Liver (tissue), 9 donors: ENCODE measurements around the gene RLBP1. TPM values are rescaled to one million over a fixed set of nuclear protein-coding genes. Genes with fewer than 3 reads are reported as not detected.

Experiments used
- DNase-seq: peaks from one replicate; pipeline ENCODE4 v3.0.0-alpha.2; 2017; ENCODE audit warnings: low spot score
- H3K27ac ChIP-seq, 2 donors: one replicate each; pipeline ENCODE4 v1.7.0; 2013; ENCODE audit warnings: inconsistent platforms in 2 of 2, low read length in 2 of 2, control low read depth in 1 of 2, low read depth in 1 of 2, mild to moderate bottlenecking in 1 of 2
- H3K27me3 ChIP-seq, 4 donors: one replicate each; pipeline versions ENCODE4 v1.6.1 to v1.7.0; 2013; ENCODE audit warnings: low read length in 3 of 4, inconsistent platforms in 1 of 4, mild to moderate bottlenecking in 1 of 4, moderate library complexity in 1 of 4; ENCODE audit not compliant: control insufficient read depth in 4 of 4, insufficient read depth in 4 of 4
- H3K36me3 ChIP-seq, 4 donors: one replicate each; pipeline versions ENCODE4 v1.6.1 to v1.7.0; 2013; ENCODE audit warnings: low read length in 3 of 4, mild to moderate bottlenecking in 3 of 4, low read depth in 1 of 4, moderate library complexity in 1 of 4; ENCODE audit not compliant: control insufficient read depth in 4 of 4, insufficient read depth in 3 of 4
- H3K4me1 ChIP-seq, 4 donors: one replicate each; pipeline versions ENCODE4 v1.6.1 to v1.7.0; 2013; ENCODE audit warnings: low read length in 3 of 4, mild to moderate bottlenecking in 3 of 4, moderate library complexity in 1 of 4; ENCODE audit not compliant: control insufficient read depth in 4 of 4, insufficient read depth in 4 of 4
- H3K4me3 ChIP-seq, 3 donors: one replicate each; pipeline versions ENCODE4 v1.6.1 to v1.7.0; 2013; ENCODE audit warnings: low read length in 3 of 3, control low read depth in 1 of 3, low read depth in 1 of 3, mild to moderate bottlenecking in 1 of 3
- H3K9ac ChIP-seq, 2 donors: one replicate each; pipeline ENCODE4 v1.7.0; 2013; ENCODE audit warnings: low read length in 2 of 2, mild to moderate bottlenecking in 2 of 2, moderate library complexity in 2 of 2, control low read depth in 1 of 2, low read depth in 1 of 2
- H3K9me3 ChIP-seq, 4 donors: one replicate each; pipeline versions ENCODE4 v1.6.1 to v1.7.0; 2013; ENCODE audit warnings: low read length in 3 of 4; ENCODE audit not compliant: control insufficient read depth in 4 of 4
- CTCF ChIP-seq: fragments of 150-350 bp; IDR thresholded peaks from 2 replicates; pipeline ENCODE4 v1.5.1; 2017; ENCODE audit warnings: improper control_type of control experiment, low read depth, low read length; ENCODE audit not compliant: missing input control
- GABPA ChIP-seq, 2 donors: IDR thresholded peaks in 1 of 2; conservative IDR thresholded peaks in 1 of 2; 2 replicates each; pipeline ENCODE4 v1.6.1; 2016; ENCODE audit warnings: antibody characterized with exemption in 2 of 2, mild to moderate bottlenecking in 1 of 2, moderate library complexity in 1 of 2
- HNF4G ChIP-seq: IDR thresholded peaks from 2 replicates; pipeline ENCODE4 v1.6.1; 2016; ENCODE audit warnings: antibody characterized with exemption
- MAX ChIP-seq: IDR thresholded peaks from 2 replicates; pipeline ENCODE4 v1.6.1; 2016; ENCODE audit warnings: antibody characterized with exemption
- RAD21 ChIP-seq, 2 donors: IDR thresholded peaks; 2 replicates each; pipeline ENCODE4 v1.6.1; 2016; ENCODE audit warnings: antibody characterized with exemption in 2 of 2, mild to moderate bottlenecking in 2 of 2
- REST ChIP-seq: IDR thresholded peaks from 2 replicates; pipeline ENCODE4 v1.6.1; 2016; ENCODE audit warnings: antibody characterized with exemption, mild to moderate bottlenecking
- RXRA ChIP-seq, 2 donors: IDR thresholded peaks; 2 replicates each; pipeline ENCODE4 v1.6.1; 2017 to 2018; ENCODE audit warnings: antibody characterized with exemption in 2 of 2, mild to moderate bottlenecking in 1 of 2
- SP1 ChIP-seq: IDR thresholded peaks from 2 replicates; pipeline ENCODE4 v1.6.1; 2018; ENCODE audit warnings: antibody characterized with exemption, mild to moderate bottlenecking
- TAF1 ChIP-seq: conservative IDR thresholded peaks from 2 replicates; pipeline ENCODE4 v1.6.1; 2016; ENCODE audit warnings: antibody characterized with exemption, mild to moderate bottlenecking
- YY1 ChIP-seq: IDR thresholded peaks from 2 replicates; pipeline ENCODE4 v1.6.1; 2016; ENCODE audit warnings: antibody characterized with exemption, mild to moderate bottlenecking
- ZBTB33 ChIP-seq: IDR thresholded peaks from 2 replicates; pipeline ENCODE4 v1.6.1; 2016; ENCODE audit warnings: antibody characterized with exemption
- WGBS: extraction: QIAGEN DNeasy Blood & Tissue Kit; methylation state at CpG from one replicate; pipeline ENCODE4 v1.1.7; 2013; 5-methylcytosine and 5-hydroxymethylcytosine counted together
- polyA plus RNA-seq, 2 donors: library from polyadenylated mRNA; stranded (reverse) in 1 of 2; unstranded in 1 of 2; fragments of 200-250 nt in 1 of 2; fragments of >200 nt in 1 of 2; fragmentation: Nextera tagmentation in 1 of 2; extraction: Ambion mirVana in 1 of 2; gene quantifications; one replicate each; pipeline versions ENCODE4 v1.2.1 to v1.2.3, GENCODE V29; 2013 to 2015
- total RNA-seq, 2 donors: library from RNA; depleted of rRNA; stranded (reverse); fragments of >200 nt; gene quantifications; one replicate each; pipeline ENCODE4 v1.2.3, GENCODE V29; 2014
- donor health status: healthy.
- donor health status: healthy.
- donor health status: healthy.
- donor health status: healthy.
- donor health status: healthy.

Gene RLBP1
- total and polyA plus RNA-seq, 4 donors: 0.17 TPM; not detected in 3

- no peak for TF ChIP-seq YY1
These were observed 27.2 kb upstream of the RLBP1 start (continued) for GRCh38 chr15:89248584-89248983.

- no peak overlapping the region for H3K27ac ChIP-seq
- no peak overlapping the region for H3K9ac ChIP-seq
- no peaks in the 10 kb centered on the region for H3K36me3 ChIP-seq
- no peak for TF ChIP-seq RXRA (IDR thresholded peaks at IDR 0.05)
- no peak for TF ChIP-seq HNF4G
- no peak for TF ChIP-seq RAD21 (IDR thresholded peaks at IDR 0.05)
- TF ChIP-seq REST: no peak
- TF ChIP-seq YY1: no peak
- no peak for TF ChIP-seq ZBTB33
- TF ChIP-seq SP1: no peak
- no peak for TF ChIP-seq MAX
- TF ChIP-seq TAF1: no peak
- no peak for TF ChIP-seq GABPA (IDR thresholded peaks at IDR 0.05 in 1 of 2, conservative IDR thresholded peaks at IDR 0.05 in 1 of 2)
- no peak overlapping the region for H3K4me3 ChIP-seq
- no peaks in the 10 kb centered on the region for H3K9me3 ChIP-seq
- WGBS: 78% methylated on average over 2 of the region's 2 CpGs
- H3K4me1 ChIP-seq: peaks cover 0 to 16% (median 12%) of the 10 kb centered on the region in 4 donors
- H3K27me3 ChIP-seq: no peaks in the 10 kb centered on the region
- DNase-seq: no peak
These were observed 26.1 kb upstream of the RLBP1 start for GRCh38 chr15:89247446-89247845.

GRCh38 chr15:89244574-89244903 lies 23.2 kb upstream of the RLBP1 start:
- Histone ChIP-seq H3K36me3 (no peaks in the 10 kb centered on the region), H3K4me3 (peak overlapping the region in 2 of 3 donors; percentile 59 to 97), H3K9ac (no peak overlapping the region), H3K27ac (no peak overlapping the region), H3K4me1 (peaks cover 0 to 16% (median 12%) of the 10 kb centered on the region in 4 donors), H3K9me3 (no peaks in the 10 kb centered on the region), H3K27me3 (no peaks in the 10 kb centered on the region)
- 1% methylated on average over 6 of the region's 6 CpGs for whole genome bisulfite sequencing
- TF ChIP-seq CTCF (no peak), GABPA (IDR thresholded peaks at IDR 0.05 in 1 of 2, conservative IDR thresholded peaks at IDR 0.05 in 1 of 2) (no peak)
- DNase-seq: no peak
